ENCODE measurements around the gene PTPN1.

GRCh38 chr20:50615407-50615806 is 105.2 kb downstream of the PTPN1 start:
- TF ChIP-seq CTCF (IDR thresholded peaks at IDR 0.05) (no peak), EZH2phosphoT487 (IDR thresholded peaks at IDR 0.05) (no peak)

All from neural progenitor cell (in vitro differentiated cells).